NCI-H1694 treated with DMSO at 0.1 percent for 48 hours (cell line): Measurements from ENCODE around the gene GABRR3.
"Not testable (repeated sequence)": the region's sequence is repeated elsewhere in the genome, so short reads cannot be mapped to it uniquely, and the experiment has no call there.

Experiments
- DNase-seq: peaks from one replicate; lab custom pipeline; 2025; lab: John Stamatoyannopoulos, UW

The GABRR3 gene

DNA sequence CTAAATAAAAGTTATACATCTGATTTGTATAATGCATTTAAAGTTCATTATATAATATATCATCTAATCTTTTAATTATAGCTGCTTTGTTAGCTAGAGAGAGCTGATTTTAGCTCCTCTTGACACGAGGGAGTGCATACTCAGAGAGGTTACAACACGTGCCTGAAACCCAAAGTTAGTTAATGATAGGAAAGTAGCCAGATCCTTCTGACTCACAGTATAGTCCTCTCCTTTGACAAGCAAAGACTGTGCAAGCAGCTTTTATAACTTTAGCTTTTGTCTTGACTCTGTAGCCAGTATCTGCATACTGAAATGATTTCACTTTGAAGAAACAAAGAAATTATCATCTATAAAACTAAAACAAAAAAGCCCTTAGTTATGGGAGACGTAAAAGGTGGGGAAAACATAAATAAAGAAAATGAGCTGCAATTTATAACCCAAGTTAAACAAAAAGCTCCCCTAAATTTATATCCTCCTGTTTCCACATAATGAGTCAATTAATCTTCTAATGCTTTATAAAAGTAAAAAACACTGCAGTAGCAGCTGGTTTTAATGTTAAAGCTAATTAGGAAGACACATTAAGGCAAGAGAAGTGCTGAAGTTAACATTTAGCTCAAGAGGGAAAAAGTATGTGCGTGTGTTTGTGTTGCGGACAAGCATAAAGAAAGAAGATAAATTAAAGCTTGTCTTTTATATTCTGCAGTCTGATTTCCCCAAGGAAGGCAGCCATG is 13.1 kb downstream of the GABRR3 start:
- DNase-seq = no peak

DNA sequence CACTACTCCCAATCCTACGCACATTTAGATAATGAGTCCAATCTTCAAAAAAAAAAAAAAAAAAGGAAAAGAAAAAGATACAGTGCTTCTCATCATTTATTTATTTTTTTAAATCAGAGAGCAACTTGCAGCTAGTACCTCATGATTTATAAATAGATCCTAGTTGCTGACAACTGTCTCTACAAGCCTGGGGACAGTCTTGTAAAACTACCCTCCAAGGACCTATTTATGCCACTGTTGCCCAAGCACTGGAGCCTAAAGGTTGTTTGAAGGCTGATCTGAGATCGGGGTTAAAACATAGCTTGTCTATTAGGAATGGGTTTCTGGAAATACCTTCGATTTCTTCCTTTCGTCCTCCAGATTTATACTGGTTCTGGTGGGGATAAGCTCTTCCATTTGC is 14.7 kb downstream of the GABRR3 start:
- DNase-seq = no peak

DNA sequence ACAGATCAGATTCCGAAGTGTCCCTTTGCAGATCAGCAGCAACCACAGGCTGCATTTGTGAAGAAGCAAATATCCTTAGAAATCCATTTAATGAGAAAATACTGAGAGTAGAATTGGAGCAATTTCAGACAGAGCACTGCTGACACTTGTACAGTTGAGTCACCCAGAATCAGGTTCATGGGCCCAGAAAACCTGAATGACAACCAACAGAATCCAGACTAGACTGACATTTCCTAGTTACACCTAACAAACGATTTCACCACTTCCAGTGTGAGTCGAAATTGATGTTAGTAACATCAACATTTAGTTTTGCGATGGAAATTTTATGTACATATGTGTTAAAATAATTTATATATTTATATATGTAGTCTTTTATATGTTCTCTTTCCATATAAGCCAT is 16.8 kb downstream of the GABRR3 start:
- DNase-seq = no peak

DNA sequence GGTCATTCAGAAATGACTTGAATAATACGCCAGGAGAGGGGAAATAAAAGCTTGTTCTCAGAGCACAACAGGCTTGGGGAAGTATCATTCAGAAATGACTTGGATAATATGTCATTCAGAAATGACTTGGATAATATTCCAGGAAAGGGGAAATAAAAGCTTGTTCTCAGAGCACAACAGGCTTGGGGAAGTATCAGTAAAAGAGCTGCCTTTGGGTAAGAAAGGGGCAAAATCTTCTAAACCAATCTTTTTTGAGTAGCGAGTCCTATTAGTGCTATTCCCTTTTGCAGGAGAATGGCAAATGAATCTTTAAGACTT is 20.9 kb downstream of the GABRR3 start:
- no peak for DNase-seq

DNA sequence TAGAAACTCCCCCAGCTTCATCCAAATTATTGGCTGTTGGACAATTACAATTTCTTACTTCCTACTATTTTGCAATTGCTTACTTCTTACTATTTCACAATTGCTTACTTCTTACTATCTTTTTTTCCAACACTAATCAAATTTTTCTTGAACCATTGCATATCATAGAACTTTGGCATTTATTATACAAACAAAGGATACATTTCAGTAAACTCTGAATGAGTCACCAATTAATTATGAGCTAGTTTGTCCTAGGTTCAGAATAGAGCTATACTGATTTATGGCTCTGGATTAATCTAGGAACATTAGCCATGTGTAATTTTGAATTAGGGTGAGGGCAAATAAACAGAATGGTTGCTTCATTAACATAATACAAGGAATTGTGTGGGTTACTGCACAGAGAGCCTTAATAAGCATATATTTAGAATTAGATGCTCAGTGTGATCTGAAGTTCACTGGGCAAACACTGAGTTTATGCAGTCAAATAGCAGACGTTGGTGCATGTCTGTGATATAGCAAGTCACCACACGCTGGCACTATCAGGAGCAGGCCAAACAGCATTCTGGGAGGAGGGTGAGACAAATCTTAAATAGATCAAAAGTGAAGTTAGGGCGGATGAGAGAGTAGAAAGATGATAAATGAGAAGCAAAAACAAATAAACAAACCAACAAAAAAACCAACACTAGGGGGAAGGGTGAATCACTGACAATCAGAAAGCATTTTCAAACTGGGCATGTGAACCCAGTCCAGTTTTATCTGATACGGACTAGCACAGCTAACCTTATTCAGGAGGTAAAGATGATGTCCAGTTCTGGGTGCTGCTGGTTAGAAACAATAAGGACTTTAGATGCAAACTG is 21.5 kb downstream of the GABRR3 start:
- DNase-seq = no peak

DNA sequence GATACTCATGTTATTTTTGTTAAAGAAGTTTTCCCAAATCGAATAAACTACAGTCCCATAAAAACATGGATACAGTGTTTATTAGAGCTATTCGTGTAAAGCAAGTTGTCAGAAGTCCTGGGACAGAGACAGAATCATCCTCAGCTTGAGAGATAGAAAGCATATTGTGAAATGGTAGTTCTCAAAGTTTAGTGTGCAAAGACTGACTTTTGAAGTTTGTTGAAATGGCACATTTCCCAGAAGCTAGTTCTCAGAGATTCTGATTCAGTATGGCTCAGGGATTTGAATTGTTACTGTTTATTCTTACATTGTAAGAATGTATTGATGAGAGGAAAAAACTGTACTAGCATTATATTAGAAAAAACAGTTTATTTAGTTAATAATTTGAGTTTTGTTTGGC is 22.1 kb downstream of the GABRR3 start:
- DNase-seq = no peak

DNA sequence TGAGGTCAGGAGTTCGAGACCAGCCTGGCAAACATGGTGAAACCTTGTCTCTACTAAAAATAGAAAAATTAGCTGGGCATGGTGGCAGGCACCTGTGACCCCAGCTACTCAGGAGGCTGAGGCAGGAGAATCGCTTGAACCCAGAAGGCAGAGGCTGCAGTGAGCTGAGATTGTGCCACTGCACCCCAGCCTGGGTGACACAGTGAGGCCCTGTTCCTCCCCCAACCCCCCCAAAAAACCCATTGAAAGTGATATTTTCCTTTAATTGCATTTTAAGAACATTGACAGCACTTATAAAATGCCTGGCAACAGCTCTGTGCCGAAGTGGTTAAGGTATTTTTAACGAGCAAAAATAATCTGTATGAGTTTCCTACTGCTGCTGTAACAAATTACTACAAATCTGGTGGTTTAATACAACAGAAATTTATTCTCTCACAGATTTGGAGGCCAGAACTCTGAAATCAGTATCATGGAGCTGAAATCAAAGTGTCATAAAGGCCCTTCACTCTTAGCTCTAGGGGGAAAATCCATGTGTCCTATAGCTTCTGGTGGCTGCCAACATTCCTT is 24.1 kb downstream of the GABRR3 start:
- not testable (repeated sequence) for DNase-seq

DNA sequence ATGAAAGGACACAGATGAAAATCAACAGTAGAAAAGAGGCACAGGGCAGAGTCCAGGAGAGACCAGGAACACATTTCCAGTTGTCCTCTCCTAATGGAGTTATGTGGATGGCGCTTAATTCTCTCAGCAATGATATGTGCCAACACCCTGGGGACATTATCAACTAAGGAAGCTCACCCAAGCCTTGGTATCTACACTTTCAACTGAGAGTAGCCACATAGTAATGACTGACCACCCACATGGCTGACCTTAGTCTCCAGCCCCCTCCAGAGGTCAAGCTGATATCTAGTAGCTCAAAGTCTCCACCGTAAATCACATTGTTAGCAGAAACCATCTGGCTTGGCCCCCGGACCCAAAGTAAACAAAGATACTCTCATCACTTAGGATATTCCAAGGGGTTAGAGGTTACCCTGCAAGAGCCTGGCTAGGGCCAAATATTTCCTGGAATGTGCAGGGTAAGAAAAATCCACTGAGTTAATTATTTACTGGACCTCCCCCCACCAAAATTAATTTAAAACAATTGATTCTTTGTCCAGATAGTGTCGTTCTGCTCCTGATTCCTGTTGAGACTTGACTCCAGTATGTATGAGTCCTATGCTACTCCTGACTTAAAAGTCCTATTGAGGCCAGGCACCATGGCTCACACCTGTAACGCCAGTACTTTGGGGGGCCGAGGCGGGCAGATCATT is 24.8 kb downstream of the GABRR3 start:
- DNase-seq = no peak

DNA sequence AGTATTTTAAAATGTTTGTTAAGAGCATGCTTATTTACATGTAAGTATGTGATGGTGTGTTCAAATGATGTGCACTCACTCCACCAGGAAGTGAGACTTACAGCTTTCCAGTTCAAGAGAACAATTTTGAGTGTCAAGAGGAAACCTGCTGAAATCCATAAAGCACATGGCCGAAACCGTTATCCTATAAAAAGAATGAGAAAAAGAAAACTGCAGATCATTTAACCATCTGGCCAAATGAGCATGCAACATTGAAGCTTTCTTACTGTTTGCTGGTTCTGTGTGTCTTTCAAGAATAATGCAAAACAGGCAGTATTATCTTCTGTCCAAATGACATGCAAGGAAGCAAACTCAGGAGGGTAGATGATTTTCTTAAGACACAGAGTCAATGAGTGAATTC is 26.3 kb downstream of the GABRR3 start:
- no peak for DNase-seq

DNA sequence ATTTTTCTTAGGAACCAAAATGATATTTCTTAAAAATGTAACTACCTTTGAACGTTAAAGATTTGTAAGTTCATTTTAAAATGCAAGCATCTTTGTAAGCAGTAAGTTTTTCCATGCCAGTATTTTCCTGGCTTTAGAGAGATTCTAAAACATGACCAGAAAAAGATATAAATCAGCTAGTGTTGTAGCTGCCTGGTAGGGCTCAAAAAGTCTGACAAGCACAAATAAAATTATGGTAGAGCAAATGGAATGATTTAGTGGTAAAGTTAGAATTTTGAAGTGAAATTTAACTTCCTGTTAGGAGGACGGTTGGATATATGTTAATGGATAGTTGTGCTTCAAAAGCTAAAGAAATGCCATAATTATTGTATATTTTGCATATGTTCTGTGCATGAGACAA is 29.7 kb downstream of the GABRR3 start:
- no peak for DNase-seq

DNA sequence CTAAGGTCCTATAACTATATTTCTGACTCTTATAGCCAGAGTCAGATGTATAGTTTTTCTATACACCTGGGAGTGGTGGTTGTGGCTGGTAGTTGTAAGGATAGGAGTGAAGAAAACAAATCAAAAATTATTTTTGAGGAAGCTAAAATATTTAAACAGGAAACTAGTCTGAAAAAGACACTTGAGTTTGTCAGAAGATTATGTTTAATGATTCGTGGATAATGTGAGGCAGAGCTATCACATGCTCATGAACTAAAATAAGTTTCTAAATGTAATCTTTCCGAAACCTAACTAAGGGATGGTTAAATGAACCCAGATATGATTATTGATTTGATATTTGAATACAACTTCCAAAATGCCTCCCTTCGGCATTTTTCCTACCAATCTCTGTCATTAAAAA is 30.4 kb downstream of the GABRR3 start:
- DNase-seq = no peak

DNA sequence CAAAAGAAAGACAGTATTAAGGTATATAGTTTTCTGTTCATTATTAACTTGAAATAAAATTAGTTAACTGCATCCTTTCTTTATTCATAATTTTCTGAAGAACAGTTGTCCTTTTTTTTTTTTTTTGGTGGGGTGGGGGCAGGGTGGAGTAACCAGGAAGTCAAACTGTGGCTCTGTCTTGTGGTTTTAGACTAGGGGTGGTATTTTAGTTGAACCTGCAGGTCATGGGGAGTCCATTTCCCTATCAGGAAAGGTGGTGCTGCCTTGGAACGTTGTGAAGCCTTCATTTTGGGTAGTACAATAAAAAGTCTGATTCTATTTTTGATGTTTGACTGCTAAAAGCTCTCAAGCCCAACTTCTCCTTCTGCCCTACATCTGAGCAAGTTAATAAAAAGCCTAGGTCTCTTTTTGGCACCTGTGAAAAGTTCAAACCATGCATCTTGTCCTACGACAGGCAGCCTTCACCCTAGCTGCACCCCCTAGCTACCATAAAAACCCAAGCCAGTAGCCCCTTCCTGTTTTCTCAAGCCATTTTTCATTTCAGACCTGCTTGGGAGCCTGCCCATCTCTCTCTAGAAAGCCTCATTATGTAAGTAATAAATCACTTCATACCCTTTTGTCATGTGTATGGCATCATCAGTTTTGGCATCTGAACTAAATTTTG is 31.7 kb downstream of the GABRR3 start:
- no peak for DNase-seq

DNA sequence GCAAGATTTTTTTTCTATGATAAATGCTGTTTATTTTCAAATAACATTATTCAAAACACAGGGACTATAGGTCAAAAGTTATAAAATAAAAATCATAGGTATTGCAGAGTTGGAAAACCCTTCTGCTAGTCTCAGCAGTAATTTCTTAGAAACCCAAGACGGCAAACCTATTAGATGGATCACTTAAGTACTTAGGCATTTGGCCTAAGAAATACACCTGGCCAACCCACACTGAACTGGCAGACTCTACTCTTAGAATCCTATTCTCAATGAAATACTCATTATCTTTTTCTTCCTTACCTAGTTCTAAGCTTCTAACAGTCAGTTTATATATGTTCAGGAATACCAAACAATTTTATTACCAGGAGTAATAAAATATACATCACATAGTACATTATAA is 32.4 kb downstream of the GABRR3 start:
- DNase-seq = no peak

DNA sequence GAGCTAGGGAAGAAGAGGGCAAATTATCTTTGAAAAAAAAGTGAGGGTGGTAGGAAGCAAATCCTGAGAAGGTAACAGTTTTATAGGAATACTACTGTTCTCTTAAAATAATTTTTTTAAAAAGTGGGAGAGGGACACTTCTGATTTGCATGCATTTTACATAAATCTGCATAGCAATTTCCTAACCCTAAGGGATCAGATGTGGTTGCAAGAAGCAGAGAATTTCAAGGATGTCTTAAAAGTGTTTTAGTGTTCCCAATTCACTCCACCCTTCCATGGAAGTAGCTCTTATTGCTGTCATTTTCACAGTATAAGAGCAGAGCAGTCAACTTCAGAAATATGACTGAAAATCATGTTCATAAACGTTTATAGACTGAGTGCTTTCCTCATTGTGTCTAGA is 35.1 kb downstream of the GABRR3 start:
- no peak for DNase-seq

DNA sequence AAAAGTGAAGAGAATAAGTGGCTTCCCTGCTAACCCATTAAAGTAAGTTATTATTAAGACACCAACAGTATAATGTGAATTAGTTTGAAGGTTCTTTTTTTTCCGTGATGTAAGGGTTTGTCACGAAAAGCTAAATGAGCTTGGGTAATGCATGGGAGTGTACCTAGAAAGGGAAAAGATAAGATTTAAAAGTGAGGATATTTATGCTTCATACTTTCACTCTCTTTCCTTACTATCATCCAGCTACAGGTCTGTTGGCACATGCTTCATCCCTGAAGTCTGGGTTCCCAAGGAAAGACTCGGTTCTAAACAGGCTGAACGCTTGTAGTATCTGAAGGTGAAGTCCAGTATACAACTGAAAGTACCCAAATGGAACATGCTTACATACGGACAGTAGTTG is 36.0 kb downstream of the GABRR3 start:
- no peak for DNase-seq

DNA sequence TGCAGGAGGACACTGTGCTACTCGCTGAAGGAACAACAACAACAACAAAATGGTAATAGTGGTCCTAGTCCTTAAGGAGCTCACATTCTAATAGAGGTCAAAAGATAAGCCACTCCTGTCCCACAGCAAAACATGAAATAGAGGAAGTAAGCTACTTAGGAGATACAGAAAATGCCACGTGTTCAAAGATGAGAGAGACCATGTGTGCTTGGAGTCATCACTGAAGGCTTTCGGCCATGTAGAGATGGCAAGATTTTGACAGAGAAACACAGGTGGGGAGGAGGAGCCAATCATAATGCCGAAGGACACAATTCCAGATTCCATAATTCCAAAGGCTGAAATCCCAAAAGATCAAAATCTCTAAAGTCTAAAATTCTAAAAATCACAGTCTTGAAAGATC is 38.1 kb downstream of the GABRR3 start:
- DNase-seq = no peak

DNA sequence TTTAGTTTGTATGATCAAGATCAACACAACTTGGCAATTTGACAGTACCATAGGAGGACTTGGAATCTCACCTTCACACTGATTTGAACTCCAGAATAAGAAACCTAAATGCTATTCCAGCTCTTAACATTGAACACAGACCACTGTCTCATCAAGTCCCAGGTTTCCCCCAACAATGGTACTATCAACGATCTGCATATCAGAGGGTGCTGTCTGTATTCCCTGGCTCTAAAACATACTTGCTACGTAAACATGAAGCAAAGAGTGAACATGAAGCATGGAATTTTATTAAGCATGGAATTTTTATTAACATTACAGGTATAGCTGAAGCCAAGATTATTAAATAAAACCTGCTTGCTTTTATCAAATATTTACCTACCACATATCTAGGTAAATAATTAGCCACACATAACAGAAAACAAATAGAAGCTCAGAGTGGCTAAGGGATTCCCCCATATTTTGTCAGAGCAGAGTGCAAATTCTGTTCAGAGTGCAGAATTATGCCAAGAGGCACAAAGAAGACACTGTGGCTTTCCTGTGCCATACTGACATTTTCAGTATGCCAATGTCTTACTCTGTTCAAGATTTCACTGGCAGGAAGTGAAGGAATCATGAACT is 40.7 kb downstream of the GABRR3 start:
- no peak for DNase-seq

DNA sequence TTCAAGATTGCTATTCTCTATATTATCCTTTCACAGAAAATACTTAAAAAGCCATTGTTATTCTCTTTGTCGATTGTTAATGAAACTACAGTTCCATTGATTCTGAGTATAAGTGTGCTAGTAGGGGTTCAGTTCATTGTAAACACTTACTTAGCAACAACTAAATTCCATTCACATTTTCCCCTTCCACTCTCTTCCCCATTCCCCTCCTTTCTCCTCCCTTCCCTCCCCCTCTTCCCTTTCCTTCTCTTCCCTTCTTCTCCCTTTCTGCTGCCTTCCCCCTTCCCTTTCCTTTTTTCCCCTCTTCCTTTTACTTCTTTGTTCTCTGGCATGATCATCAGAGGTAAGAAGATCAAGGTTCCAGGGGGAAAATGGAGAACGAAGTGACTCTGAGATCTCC is 41.6 kb downstream of the GABRR3 start:
- no peak for DNase-seq

DNA sequence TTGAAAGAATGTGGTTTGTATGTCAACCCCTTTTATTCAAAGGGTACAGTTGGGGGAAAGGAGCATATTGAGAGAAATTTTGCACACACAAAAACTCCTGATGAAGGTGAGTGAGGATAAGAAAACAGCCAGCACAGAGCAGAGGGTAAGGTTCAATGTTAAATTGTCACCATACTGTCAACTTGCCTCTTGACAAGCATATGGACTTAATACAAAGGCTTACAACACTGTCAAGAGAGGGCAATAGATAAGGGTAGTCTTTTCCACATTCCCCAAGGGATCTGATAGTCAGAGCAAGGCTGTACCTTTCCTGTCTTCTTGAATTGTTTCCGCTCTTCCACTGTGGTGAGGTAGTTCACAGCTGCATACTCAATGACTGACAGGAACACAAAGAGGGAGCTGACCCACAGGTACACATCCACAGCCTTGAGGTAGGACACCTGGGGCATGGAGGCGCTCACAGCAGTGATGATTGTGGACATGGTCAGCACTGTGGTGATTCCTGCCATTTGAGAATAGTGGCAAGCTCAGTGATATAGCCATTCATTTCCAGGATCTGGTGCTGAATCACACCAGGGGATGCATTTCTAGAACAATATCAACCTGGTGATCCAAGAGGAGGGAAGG is 42.5 kb downstream of the GABRR3 start:
- no peak for DNase-seq

DNA sequence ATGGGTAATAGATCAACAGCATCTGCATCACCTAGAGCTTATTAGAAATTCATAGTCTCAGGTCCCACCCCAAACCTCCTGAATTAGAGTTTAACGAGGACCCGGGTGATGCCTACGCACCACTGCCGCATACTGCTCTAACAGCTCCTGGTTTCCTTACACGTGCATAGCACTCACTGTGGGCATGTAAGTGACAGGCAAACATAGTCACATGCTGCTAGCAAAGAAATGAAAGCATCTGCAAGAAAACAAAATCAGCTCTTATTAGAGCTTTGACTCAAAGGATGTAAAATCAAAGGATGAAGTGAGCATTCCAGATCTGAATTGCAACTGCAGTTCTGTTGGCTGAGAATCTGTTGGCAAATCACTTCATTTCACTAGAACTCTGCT is 43.8 kb downstream of the GABRR3 start:
- DNase-seq = no peak

DNA sequence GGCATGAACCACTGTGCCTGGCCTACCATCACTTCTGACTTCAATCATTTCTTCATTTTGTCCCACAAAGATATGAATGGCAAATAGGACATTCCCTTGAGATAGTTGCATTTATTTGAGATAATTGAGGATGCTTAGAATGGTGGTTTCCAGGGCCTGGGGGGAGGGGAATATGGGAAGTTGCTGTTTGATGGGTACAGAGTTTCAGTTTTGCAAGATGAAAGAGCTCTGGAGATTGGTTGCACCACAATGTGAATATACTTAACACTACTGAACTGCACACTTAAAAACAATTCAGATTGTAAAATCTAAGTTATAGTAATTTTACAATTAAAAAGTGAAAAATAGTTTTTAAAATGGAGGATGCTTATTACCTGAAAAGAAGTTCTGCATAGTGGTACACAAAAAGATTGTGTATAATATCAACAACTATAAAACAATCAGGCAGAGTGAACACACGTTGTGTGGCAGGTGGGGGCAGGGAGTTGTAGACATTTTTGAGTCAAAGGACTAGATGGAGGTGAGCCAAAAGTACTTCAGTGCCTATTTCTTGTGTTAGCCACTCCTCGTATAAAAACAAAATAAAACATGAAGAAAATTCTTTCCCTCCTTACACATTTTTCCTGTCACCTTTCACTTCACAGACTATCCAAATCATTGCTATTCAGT is 44.4 kb downstream of the GABRR3 start:
- no peak for DNase-seq
